ENCODE results near the gene ZBTB2.
A peak's percentile ranks its signal among the peaks of the same experiment; 100 is the strongest.
"Not testable (repeated sequence)": the region's sequence is repeated elsewhere in the genome, so short reads cannot be mapped to it uniquely, and the experiment has no call there.

The ZBTB2 gene

DNA sequence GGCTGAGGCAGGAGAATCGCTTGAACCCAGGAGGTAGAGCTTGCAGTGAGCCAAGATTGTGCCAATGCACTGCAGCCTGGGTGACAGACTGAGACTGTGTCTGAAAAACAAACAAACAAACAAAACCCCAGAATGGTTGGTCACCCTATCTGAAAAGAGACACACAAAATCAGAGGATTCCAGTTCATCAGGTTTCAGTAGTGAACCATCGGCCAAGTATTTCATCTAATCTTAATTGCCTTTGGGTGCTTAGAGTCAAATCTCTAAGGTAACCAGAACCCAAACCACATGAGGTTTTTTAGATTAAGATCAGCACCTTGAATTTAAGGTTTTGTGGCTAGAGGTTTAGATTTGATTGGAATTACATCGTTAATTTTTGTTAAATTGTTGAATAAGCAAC, 8.3 kb upstream of the ZBTB2 start:
- no peak for DNase-seq

DNA sequence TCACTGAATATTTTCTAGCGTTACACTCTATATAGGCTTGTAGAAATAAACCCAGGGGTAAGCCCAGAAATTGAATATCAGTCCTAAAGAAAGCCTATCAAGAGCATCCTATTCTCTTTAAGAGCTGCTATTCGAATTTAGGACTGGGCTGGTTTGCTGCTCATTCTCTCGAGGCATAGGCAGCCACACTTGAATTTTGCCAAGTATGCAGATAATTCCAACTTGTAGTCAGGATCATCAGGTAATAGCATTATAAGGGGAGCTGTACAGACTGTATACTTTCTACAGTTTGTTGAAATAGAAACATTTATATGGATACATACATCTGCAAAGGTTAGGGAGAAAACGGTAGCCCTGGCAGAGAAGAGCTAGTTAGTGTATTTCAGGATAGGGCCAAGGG, 2.1 kb upstream of the ZBTB2 start:
- no peak for DNase-seq

DNA sequence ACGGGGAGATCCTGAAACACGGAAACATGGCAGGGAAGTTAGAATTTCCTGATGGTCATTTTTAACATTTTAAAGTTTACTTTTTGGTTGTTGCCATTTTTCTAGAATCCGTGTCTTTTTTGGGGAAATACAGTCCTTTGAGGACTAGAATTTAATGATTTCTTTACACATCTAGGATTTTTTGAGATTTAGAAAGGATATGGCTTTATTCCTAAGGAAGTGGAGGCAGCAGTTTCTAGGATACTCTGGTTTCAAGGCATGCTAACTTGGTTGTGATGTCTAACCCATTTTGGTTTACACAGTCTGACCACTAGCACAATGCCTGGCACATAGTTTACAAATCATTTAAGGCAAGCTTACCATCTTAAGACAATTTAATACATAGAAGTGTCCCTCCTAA, 1.1 kb upstream of the ZBTB2 start:
- no peak for DNase-seq

DNA sequence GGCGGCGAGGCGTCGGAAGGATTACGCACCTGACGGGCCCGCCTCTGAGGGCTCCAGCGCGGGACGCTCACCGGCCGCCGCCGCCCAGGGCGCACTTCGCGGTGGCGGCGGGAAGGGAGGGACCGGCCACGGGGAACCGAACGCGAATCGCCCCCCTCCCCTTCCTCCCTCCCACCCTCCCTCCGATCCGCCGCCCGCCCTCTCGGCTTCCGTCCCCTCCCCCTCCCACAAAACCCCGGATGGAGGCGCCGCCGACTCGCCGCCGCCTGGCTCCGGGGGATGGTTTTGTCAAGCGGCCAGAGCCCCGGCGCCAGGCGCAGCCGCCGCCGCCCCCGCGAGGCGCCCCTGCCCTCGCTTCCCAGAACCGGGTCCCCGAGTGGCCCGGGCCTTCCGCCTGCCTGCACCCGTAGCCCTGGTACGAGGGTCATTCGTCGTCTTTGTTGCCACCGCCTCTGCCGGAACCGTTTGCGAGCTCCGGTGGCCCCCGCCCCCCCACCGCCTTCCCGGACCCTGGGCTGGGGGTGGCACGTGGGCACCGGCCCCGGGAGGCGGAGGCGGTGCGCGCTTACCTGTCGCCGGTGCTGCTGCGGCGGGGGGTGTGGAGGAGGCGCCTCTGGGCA, 398 bp downstream of the ZBTB2 start:
- no peak for DNase-seq

DNA sequence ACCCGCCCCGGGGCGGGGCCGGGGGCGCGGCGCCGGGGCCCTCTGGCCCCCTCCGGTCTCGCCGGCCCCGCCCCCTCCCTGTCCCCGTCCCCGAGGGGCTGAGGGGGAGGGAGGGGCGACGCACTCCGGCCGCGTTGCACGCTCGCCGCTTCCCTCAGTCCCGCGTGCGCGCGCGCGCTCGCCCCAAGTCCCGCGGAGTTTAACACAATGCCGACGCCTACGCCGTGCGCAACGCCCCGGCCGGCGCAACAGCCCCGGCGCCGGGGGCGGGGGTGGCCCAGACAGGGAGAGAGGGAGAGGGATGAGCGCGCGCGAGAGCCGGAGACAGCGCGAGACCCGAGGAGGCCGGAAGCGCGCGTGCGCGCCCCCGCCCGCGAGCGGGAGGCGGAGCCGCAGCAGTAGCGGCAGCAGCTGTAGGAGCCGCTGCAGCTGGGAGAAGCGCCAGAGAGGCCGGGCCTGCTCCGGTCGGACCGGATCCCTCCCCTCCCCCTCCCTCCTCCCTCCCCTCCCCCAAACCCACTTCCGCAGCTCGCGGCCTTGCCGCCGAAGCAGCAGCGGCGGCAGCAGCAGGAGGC, 996 bp downstream of the ZBTB2 start:
- peak; percentile 99 for DNase-seq

DNA sequence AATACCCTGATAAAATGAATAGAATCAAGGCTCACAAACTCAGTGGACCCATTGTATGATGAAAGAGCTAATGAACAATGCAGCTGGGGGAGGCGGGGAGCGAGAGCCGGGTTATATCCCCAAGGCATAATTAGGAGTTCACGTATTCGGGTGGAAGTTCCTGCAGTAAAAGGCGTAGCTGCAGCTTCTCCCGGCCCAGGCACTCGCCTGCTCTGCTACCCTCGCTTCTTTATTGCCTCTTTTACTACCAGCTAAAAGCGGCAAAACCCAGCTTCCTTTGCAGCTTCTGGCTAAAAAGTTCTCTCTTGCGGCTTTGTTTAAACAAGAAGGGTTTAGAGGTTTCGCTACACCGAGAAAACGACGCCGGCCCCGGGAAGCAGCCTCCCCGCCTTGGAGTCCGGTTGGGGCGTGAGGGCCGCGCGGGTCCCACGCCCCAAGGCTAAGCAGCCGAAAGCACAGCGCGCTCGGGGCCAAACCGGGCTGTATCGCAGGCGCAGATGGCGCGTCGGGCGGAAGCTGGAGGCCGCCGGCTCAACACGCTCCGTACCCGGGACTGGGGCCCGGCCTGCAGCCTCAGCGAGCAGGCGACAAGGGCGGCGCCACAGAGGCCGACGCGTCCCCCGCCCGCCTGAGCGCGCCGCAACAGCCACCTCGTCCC, 1.6 kb downstream of the ZBTB2 start:
- no peak for DNase-seq

DNA sequence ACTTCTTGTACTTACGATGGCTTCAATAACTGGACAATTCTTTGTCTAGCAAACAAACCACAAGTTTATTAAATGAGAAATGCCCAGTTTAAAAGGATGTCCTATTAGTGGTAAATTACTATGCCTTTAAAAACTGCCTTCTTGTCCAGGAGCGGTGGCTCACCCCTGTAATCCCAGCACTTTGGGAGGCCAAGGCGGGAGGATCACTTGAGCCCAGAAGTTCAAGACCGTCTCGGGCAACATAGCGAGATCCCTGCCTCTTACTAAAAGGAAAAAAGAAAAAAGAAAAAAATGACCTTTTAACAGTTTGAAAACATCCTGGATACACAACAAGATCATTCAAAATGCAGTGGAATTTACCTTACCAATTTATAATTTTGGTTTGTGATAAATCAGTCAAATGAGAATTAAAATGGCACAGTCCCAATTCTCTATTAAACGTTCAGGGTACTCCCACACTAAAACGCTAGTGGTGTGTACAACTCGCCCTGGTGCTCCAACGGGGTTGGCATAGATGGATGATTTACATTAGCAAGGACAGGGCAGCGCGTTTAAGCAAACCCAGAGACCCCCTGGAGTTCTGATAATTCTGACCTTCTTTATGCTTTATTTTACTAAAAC, 2.3 kb downstream of the ZBTB2 start:
- DNase-seq, result no peak

DNA sequence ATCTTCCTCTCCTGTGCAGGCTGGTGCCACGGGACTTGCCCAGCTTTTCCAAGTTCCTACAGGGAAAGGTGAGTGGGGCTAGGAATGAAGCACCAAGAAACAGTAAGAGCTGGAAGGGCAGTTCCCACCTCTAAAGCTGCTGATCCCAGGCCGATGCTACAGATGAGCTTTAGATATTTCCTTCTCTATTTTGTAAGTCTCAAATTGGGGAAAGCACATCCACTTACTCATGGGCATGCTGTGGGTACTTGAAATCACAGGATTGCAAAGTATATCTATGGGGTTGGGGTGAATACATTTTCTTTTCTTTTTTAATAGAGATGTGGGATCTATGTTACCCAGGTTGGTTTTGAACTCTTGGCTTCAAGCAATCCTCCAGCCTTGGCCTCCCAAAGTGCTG, 3.1 kb downstream of the ZBTB2 start:
- DNase-seq, result no peak

DNA sequence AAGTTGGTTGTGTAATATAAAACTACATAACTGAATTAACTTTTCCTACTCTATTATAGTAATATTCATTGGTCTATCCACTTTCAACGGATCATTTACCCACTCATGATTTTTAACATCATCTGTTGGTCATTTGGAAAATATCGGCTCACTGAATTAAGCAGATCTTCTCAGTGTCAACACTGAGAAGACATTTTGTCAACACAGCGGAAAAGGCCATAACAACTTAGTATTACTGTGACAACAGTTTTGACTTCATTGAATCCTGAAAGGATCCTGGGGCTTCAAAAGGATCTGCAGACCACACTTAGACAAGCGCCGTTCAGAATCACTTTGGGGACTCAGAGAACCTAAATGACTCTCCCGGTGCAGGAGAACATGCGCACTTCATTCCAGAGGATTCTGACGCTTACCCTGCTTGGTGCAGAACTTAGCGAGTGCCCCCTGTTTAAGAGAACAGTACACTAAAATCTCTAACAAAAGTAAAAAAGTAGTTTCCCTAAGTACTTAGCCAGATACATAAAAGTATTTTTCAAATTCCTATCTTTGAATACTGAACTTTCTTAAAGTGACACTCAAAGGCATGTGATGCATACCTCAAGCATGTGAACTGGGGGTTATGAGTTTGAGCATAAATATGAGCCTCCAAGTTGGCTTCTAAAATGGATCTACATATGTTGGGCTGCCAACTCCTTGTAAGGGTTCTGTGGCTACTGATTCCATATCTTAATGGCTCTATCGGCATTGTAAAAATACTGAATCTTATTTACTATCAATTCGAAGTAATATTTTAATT, 4.0 kb downstream of the ZBTB2 start:
- DNase-seq, result no peak

DNA sequence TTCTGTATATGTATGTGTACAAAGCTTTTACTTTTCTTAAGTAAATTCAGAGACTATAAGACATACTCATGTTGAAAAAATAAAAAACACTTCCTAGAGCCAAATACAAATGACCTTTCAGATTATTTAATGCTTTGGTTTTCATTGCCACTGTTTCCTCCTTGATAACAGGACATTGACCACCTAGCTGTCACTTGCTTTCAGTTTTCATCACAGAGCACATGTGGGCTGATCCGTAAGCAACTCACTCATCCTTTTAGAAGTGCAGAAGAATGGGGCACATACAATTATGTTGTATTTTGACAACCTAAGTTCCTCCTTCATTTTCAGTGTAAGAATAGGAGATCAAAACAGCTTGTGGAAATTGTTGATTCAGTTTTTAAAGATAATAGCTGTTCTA, 6.2 kb downstream of the ZBTB2 start:
- no peak for DNase-seq

DNA sequence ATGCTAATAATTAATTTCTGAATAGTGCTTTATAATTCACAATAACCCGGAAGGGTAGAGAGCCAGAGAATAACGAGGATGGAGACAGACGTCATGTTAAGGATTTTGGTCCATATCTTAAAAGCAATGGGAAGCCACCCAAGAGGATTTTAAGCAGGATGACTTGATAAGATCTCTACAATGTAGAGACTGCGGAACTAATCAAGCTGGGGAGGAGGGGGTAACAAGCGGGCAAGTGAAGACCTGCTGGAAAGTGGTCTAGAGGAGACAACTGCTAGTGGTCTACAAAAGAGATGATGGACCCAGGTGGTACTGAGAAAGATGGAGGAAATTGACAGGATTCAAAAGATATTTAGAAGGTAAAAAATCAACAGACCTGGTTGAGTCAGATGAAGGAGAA, 7.2 kb downstream of the ZBTB2 start:
- DNase-seq, result no peak

DNA sequence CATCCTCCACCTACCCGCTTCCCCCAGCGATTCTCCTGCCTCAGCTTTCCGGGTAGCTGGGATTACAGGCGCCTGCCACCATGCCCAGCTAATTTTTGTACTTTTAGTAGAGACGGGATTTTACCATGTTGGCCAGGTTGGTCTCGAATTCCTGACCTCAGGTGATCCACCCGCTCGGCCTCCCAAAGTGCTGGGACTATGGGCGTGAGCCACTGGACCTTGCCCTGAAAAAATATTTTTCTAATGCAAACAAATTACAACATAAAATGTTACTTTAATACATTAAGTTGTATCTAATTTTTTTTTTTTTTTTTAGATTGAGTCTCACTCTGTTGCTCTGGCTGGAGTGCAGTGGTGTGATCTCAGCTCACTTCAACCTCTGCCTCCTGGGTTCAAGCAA, 8.7 kb downstream of the ZBTB2 start:
- DNase-seq, result not testable (repeated sequence)

DNA sequence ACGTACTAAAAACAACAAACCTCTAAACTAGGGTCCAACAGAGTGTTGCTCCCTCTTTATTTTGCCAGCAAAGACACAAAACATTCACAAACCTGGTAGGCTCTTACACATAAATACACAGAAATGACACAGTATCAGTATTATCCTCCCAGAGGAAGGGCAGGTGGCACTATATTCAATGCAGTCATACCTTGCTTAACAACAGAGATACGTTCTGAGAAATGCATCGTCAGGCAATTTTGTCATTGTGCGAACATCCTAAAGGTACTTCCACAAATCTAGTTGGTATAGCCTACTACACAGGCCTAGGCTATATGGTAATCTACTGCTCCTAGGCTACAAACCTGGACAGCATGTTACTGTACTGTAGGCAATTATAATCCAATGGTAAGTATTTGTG, 9.6 kb downstream of the ZBTB2 start:
- no peak for DNase-seq

DNA sequence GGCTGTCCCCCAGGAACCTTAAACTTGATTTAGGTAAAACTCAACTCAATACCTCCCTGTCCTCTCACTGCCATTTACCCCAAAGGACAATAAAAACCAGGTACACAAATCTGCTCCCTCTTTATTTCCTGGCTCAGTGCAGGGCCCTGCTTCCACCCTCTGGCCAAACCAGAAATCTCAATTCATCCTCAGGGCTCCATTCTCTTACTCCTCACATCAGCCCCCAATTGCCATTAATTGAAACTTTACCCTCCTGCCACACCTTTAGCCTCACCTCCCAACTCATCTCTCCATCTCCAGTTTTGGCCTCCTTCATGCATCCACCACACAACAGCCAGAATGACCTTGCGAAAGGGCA, 10.5 kb downstream of the ZBTB2 start:
- no peak for DNase-seq

DNA sequence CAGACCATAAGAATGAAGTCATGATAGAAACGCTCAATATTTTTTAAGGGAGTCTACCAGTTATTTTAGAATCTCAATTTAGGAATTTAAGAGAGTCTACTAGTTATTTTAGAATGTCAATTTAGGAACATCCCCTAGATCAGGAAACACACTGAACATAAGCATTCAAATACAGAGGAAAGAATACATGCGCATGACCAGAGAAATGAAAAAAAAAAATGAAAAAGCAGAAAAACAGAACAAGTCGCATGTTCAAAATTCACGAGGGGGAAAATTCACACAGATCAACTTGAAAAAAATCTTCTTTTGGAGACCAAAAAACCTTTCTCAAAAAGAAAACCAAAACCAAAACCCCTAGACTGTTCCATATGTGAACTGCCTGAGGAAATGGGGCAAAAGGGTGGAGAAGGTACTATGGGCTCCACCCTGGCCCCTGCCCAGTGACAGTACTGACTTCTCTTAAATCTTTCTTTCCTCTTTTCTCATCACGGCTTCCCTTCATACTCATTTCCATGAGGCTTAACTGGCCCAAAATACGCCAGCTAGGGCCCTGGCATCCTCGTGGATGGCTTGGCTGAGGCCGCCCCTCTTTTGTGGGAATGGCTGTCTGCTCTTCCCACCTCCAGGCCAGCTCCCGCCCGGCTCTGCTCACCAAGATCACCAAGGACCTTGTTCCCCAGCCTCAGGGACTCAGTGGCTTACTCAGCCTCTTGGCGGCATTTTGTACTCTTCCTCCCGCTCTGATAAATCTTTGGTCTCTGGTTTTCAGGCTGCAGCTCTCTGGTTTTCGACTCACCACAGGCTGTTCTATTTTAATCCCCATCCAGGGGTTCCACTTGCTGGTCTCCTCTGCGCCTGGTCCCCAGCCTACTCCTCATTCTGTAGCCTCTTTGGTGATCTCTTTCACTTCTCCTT, 11.2 kb downstream of the ZBTB2 start:
- DNase-seq, result peak; percentile 38

DNA sequence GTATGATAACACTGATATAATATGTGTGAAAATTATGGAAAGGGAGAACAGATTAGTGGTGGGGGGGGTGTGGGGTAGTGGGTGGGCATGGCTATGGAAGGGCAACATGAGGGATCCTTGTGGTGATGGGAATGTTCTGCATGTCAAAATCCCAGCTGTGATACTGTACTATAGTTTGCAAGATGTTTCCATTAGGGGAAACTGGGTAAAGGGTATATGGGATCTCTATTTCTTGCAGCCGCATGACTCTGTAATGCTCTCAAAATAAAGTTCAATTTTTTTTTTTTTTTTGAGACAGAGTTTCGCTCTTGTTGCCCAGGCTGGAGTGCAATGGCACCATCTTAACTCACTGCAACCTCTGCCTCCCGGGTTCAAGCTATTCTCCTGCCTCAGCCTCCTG, 14.3 kb downstream of the ZBTB2 start:
- no peak for DNase-seq

DNA sequence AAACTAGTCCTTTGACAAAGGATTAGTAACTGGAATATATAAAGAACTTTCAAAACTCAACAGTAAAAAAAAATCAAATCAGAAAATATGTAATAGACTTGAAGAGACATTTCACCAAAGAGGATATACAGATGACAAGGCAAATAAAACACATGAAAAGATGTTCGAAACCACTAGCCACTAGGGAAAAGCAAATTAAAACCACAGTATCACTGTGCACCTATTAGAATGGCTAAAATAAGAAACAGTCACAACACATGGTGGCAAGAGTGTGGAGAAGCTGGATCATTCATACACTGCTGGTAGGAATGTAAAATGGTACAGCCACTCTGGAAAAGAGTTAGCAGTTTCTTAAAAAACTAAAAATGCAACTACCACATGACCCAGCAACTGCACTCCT, 14.9 kb downstream of the ZBTB2 start:
- no peak for DNase-seq

DNA sequence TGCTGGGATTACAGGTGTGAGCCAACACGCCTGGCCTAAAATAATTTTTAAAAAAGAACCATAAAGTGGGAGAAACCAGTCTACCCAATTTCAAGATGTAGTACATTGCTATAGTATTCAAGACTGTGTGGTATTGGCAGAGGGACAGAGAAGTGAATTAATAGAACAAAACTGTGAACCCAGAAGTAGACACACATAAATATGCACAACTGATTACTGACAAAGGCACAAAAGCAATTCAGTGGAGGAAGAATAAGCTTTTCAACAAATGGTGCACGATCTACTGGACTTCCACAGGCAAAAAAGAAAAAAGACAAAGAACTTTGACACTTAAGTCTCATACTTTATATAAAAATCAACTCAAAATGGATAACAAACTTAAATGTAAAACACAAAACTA, 15.5 kb downstream of the ZBTB2 start:
- DNase-seq, result no peak

DNA sequence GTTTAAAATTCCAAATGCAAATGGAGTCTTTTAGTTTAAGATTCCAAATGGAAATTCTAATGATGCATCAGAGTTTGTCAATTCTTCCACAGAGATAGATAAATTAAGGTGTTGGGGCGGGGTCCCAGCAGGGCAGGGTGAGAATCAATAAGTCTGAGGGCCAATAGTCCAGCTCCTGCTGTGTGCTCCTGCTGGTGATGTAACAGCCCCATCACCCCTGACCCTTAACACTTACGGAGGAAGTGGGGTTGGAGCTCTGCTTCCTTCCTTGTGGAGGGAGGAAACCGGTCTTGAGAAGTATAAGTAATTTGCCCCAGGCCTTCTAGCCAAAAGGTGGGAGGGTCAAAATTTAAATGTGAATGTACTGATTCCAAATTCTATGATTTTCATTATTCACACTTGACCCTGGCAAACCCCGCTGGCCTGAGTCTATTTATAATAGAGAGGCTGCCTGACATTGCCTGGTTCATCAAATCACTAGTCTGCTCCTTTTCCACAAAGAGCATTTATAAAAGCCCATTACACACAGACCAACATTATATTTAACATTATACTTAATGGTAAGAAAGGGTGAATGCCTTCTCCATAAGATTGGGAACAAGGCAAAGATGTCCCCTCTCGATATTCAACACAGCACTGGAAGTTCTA, 17.2 kb downstream of the ZBTB2 start:
- peak; percentile 26 for DNase-seq

DNA sequence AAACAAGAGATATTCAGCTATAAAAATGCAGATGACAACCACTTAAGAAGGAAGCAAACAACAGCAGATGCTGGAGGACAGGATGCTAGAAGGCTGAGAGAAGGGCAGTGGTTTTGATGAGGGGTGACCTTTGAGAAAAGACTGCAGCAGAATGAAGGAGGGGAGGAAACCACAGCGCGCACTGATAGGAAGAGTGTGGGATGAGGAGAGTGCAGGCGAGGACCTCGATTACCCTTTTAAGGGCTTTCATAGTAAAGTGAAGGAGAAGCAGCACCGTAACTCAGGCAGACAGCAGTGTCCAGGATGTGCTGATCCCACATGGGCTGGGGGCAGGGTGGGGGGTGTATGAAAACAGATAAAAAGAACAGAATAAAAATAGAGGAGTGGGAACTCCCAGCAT, 19.2 kb downstream of the ZBTB2 start:
- DNase-seq, result no peak

DNA sequence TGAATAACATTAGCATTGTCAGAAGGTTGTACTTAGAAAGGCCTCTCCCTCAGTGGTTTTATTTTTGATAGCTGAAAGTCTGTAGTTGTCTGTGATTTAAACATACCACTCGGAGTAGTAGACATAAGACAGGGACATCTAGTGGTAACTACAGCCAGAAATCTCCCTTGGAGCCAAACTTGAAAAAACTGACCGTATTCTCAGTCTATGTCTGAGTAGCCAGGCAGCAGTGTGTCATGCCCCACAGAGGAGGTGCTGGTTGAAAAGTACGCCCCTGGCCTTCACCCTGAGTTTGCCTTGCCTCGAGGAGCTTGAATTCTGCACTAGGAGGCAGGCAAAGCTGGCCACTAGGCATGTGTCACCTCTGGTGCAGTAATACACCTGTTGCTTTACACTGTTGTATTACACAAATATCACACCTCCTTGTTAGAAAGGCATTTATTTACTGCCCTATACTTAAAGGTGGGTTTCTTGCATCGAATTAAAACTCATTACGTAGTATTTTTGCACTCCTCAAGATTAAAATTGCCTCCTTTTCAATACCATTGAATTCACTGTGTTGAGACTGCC, 20.8 kb downstream of the ZBTB2 start:
- DNase-seq, result no peak

DNA sequence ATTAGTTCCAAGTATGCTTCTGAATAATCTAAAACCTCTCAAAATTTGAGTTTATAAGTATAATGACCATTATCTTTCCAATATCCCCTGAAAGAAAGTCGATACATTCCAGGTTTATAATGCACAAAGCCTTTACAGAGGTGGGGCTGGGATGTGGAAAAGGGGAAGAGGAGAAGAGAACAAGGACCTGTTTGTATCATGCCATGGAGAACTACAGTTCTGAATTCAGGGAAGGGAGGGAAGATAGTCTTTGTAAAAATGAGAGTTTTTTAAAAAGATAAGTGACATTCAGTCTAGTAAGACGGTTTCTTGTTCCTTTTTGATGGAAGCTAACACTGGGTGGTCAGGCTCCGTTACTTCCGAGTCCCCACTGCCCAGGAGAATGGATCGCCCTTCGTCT, 26.1 kb downstream of the ZBTB2 start:
- DNase-seq, result no peak

Data from CD4-positive, alpha-beta T cell treated with Interleukin-15 for 1 hour (primary cell).